K562 (cell line): Measurements from ENCODE around the gene HTR5A. TPM values are rescaled to one million over a fixed set of nuclear protein-coding genes. Genes with fewer than 3 reads are reported as not detected.

Source experiments
- ARID4B ChIP-seq: sonication (generic); formaldehyde crosslinking; IDR thresholded peaks from 2 replicates; pipeline ENCODE4 v1.8.0; 2022; ENCODE audit warnings: mild to moderate bottlenecking, missing genetic modification reagents
- CBFB ChIP-seq: sonication (generic); formaldehyde crosslinking; IDR thresholded peaks from 2 replicates; pipeline ENCODE4 v1.4.0; 2020; ENCODE audit warnings: mild to moderate bottlenecking, missing genetic modification reagents
- CEBPB ChIP-seq: fragments of 450-650 bp; IDR thresholded peaks from 2 replicates; pipeline ENCODE4 v1.6.1; 2016; ENCODE audit warnings: missing genetic modification characterization, missing compliant biosample characterization
- CREB3L1 ChIP-seq: fragments of 450-650 bp; IDR thresholded peaks from 2 replicates; pipeline ENCODE4 v1.6.1; 2014; ENCODE audit warnings: low read depth, mild to moderate bottlenecking, moderate library complexity, borderline replicate concordance
- ELK1 ChIP-seq: sonication (generic); formaldehyde crosslinking; IDR thresholded peaks from 2 replicates; pipeline ENCODE4 v1.8.1; 2022; ENCODE audit warnings: missing genetic modification reagents
- HMG20A ChIP-seq: fragments of 450-650 bp; formaldehyde crosslinking; conservative IDR thresholded peaks from 2 replicates; pipeline ENCODE4 v1.4.0; 2020; ENCODE audit warnings: mild to moderate bottlenecking, mixed read lengths
- KLF10 ChIP-seq: fragments of 250-450 bp; sonication (Bioruptor Pico); IDR thresholded peaks from 2 replicates; pipeline ENCODE4 v1.6.1; 2021; ENCODE audit warnings: matching md5 sums
- MBD2 ChIP-seq: sonication (generic); IDR thresholded peaks from 2 replicates; pipeline ENCODE4 v1.6.1; 2016; ENCODE audit warnings: low read depth, borderline replicate concordance
- OTX1 ChIP-seq: fragments of 450-650 bp; formaldehyde crosslinking; IDR thresholded peaks from 2 replicates; pipeline ENCODE4 v1.4.0; 2022; ENCODE audit warnings: mild to moderate bottlenecking
- STAG1 ChIP-seq: sonication (generic); formaldehyde crosslinking; IDR thresholded peaks from 2 replicates; pipeline ENCODE4 v1.5.0; 2020; ENCODE audit warnings: missing genetic modification reagents, borderline replicate concordance
- TRIM28 ChIP-seq: fragments of 450-650 bp; IDR thresholded peaks from 2 replicates; pipeline ENCODE4 v1.6.1; 2017
- XRCC5 ChIP-seq: fragments of 200-400 bp; formaldehyde crosslinking; IDR thresholded peaks from 2 replicates; pipeline ENCODE4 v1.6.1; 2017; ENCODE audit warnings: low read depth, mild to moderate bottlenecking, low read length
- ZBTB49 ChIP-seq: sonication (generic); formaldehyde crosslinking; IDR thresholded peaks from 2 replicates; pipeline ENCODE4 v1.8.0; 2022; ENCODE audit warnings: missing genetic modification reagents, mild to moderate bottlenecking, borderline replicate concordance
- ZNF184 ChIP-seq: sonication (generic); formaldehyde crosslinking; IDR thresholded peaks from 2 replicates; pipeline ENCODE4 v1.5.0; 2020; ENCODE audit warnings: missing genetic modification reagents
- ZNF507 ChIP-seq: conservative IDR thresholded peaks from 2 replicates; pipeline ENCODE4 v1.6.1; 2017; ENCODE audit warnings: missing genetic modification characterization, missing compliant biosample characterization
- ZNF511 ChIP-seq: sonication (generic); formaldehyde crosslinking; IDR thresholded peaks from 2 replicates; pipeline ENCODE4 v1.8.0; 2022; ENCODE audit warnings: mild to moderate bottlenecking, missing genetic modification reagents
- ZNF584 ChIP-seq: fragments of 200-800 bp; sonication (Bioruptor generic); IDR thresholded peaks from 2 replicates; pipeline ENCODE4 v1.6.1; 2016; ENCODE audit warnings: low read depth, mild to moderate bottlenecking, missing genetic modification characterization, missing compliant biosample characterization
- ZNF830 ChIP-seq: fragments of 250-450 bp; sonication (Bioruptor Pico); IDR thresholded peaks from 2 replicates; pipeline ENCODE4 v1.5.0; 2021; ENCODE audit warnings: mild to moderate bottlenecking
- polyA plus RNA-seq, 8 experiments: library from polyadenylated mRNA; depleted of rRNA in 4 of 8; stranded (reverse) in 5 of 8; unstranded in 3 of 8; fragments of >200 nt; fragmentation: Nextera tagmentation in 2 of 8; fragmentation: Illumina TruSeq in 1 of 8; extraction: Ambion mirVana in 2 of 8; extraction: Trizol in 1 of 8; gene quantifications; 2 replicates each; pipeline versions ENCODE4 v1.2.1 to v1.2.3, GENCODE V29; 2011 to 2014; ENCODE audit warnings: inconsistent platforms in 1 of 8, missing spikeins in 1 of 8
- total RNA-seq, 7 experiments: library from RNA; depleted of rRNA in 6 of 7; stranded (reverse); fragments of >200 nt in 6 of 7; fragmentation: Illumina TruSeq in 2 of 7; extraction: Trizol in 2 of 7; gene quantifications; 2 replicates each; pipeline versions ENCODE4 v1.2.1 to v1.2.3, GENCODE V29; 2011 to 2021; ENCODE audit warnings: low replicate concordance in 1 of 7

HTR5A gene
- total and polyA plus RNA-seq, 9 of the 15 experiments (the other 6 are each of a cell fraction or from before 2014, with no cell fraction given) = 0.06 TPM; not detected in 8

GRCh38 chr7:155069992-155070751, at the start of gene HTR5A (continued):
- TF ChIP-seq ARID4B = peak; percentile 100
- TF ChIP-seq CEBPB = no peak
- TF ChIP-seq ZNF830 (CRISPR knock-in tag) = no peak
- TF ChIP-seq XRCC5 = peak; percentile 98
- no peak for TF ChIP-seq ZNF507 (tag)
- peak; percentile 100 for TF ChIP-seq ZNF511
- TF ChIP-seq STAG1 = peak; percentile 100
- peak; percentile 91 for TF ChIP-seq CREB3L1
- TF ChIP-seq KLF10 (CRISPR knock-in tag) = no peak
- peak; percentile 90; the same call in 1 of the 2 replicates for TF ChIP-seq ELK1 (CRISPR knock-in tag)
- TF ChIP-seq ZNF184 (CRISPR knock-in tag) = peak; percentile 96
- peak; percentile 99 for TF ChIP-seq ZNF584 (CRISPR knock-in tag)
- peak; percentile 100 for TF ChIP-seq ZBTB49 (CRISPR knock-in tag)
- TF ChIP-seq CBFB (CRISPR knock-in tag) = peak; percentile 98
- TF ChIP-seq MBD2 = peak; percentile 25; the same call in 1 of the 2 replicates
- peak; percentile 90 for TF ChIP-seq OTX1
- peak; percentile 46; the same call in 1 of the 2 replicates for TF ChIP-seq TRIM28
- TF ChIP-seq HMG20A (CRISPR knock-in tag) = no peak
